Esophagus squamous epithelium (tissue), 5 donors: ENCODE measurements around the gene FRMD4A. TPM values are rescaled to one million over a fixed set of nuclear protein-coding genes. Genes with fewer than 3 reads are reported as not detected.

Source experiments
- DNase-seq: peaks from one replicate; lab custom pipeline; 2025; lab: John Stamatoyannopoulos, UW
- H3K27ac ChIP-seq, 4 donors: fragments of 200-600 bp; sonication (generic); one replicate each; pipeline ENCODE4 v1.5.1; 2016 to 2019; ENCODE audit warnings: mild to moderate bottlenecking in 1 of 4
- H3K27me3 ChIP-seq, 4 donors: fragments of 200-600 bp; sonication (generic); 1 replicate in 3 of 4; 2 replicates in 1 of 4; pipeline versions ENCODE4 v1.5.1 to v1.6.0; 2017 to 2021; ENCODE audit warnings: antibody characterized with exemption in 1 of 4
- H3K36me3 ChIP-seq, 3 donors: fragments of 200-600 bp; sonication (generic); one replicate each; pipeline ENCODE4 v1.5.1; 2016 to 2019
- H3K4me1 ChIP-seq, 3 donors: fragments of 200-600 bp; sonication (generic); one replicate each; pipeline ENCODE4 v1.5.1; 2017 to 2019
- H3K4me3 ChIP-seq, 4 donors: fragments of 200-600 bp; sonication (generic); 1 replicate in 3 of 4; 2 replicates in 1 of 4; pipeline ENCODE4 v1.5.1; 2016 to 2019; ENCODE audit warnings: mild to moderate bottlenecking in 2 of 4, moderate library complexity in 1 of 4
- H3K9me3 ChIP-seq, 3 donors: fragments of 200-600 bp; sonication (generic); one replicate each; pipeline ENCODE4 v1.5.1; 2016 to 2019
- POLR2A ChIP-seq, 4 donors: fragments of 450-650 bp; IDR thresholded peaks; one replicate each; pipeline ENCODE4 v1.6.1; 2017; ENCODE audit warnings: antibody characterized with exemption in 4 of 4, mild to moderate bottlenecking in 4 of 4, moderate library complexity in 3 of 4
- WGBS, 2 donors: methylation state at CpG; one replicate each; pipeline ENCODE4 v1.1.5; 2018; 5-methylcytosine and 5-hydroxymethylcytosine counted together
- intact Hi-C: fragments of 100-400 bp; cut with DNase I; formaldehyde crosslinking; loops from one replicate; pipeline ENCODE4 v1.15.0; 2022
- total RNA-seq, 4 donors: library from RNA; depleted of rRNA; stranded (reverse); fragments of >200 nt; gene quantifications; one replicate each; pipeline ENCODE4 v1.1.0, GENCODE V29; 2016
- TF ChIP-seq, protein P1 (sequence below), 6 experiments: fragments of 450-650 bp in 4 of 6; fragments of 200-600 bp in 2 of 6; sonication (generic) in 2 of 6; IDR thresholded peaks; one replicate each; pipeline ENCODE4 v1.5.1; 2016 to 2019; ENCODE audit warnings: antibody characterized with exemption in 6 of 6, mild to moderate bottlenecking in 4 of 6, moderate library complexity in 4 of 6
- donor health status: DM: yes; HTN: yes; CAD: no.

FRMD4A gene
- total RNA-seq, 4 donors from 2014 or later = 7.3 to 15.3 (median 8.6) TPM

DNA sequence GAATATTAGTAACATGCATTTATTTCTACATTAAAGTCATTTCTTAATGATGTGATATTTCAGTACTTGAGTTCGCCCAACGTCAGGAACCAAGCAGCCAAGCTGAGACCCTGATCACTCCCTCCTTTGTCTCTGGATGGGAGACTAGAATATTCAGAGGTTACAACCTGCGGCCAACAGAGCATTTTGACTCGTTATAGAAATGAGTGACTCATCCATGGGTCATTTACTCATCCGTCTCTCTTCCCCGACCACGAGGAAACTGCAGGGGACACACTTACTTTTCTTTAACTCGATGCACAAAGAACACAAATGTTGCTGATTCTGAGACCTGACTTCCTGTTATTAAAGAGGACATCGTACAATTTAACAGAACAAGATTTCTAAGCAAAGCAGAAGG is 343.3 kb downstream of the FRMD4A start:
- DNase-seq = no peak
- Histone ChIP-seq H3K4me3 (no peak overlapping the region), H3K27me3 (no peaks in the 10 kb centered on the region), H3K36me3 (no peaks in the 10 kb centered on the region), H3K4me1 (peaks cover 0 to 39% (median 13%) of the 10 kb centered on the region in 3 donors), H3K9me3 (no peaks in the 10 kb centered on the region), H3K27ac (peak overlapping the region in 2 of 4 donors; percentile 10 to 42)
- WGBS, 2 donors = 41 to 45% methylated on average over 7 to 9 of the region's 9 CpGs
- TF ChIP-seq POLR2A (IDR thresholded peaks at IDR 0.05) = no peak
- TF ChIP-seq, protein P1, sequence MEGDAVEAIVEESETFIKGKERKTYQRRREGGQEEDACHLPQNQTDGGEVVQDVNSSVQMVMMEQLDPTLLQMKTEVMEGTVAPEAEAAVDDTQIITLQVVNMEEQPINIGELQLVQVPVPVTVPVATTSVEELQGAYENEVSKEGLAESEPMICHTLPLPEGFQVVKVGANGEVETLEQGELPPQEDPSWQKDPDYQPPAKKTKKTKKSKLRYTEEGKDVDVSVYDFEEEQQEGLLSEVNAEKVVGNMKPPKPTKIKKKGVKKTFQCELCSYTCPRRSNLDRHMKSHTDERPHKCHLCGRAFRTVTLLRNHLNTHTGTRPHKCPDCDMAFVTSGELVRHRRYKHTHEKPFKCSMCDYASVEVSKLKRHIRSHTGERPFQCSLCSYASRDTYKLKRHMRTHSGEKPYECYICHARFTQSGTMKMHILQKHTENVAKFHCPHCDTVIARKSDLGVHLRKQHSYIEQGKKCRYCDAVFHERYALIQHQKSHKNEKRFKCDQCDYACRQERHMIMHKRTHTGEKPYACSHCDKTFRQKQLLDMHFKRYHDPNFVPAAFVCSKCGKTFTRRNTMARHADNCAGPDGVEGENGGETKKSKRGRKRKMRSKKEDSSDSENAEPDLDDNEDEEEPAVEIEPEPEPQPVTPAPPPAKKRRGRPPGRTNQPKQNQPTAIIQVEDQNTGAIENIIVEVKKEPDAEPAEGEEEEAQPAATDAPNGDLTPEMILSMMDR (IDR thresholded peaks at IDR 0.05) = no peak
- intact Hi-C loops = no loop called here

DNA sequence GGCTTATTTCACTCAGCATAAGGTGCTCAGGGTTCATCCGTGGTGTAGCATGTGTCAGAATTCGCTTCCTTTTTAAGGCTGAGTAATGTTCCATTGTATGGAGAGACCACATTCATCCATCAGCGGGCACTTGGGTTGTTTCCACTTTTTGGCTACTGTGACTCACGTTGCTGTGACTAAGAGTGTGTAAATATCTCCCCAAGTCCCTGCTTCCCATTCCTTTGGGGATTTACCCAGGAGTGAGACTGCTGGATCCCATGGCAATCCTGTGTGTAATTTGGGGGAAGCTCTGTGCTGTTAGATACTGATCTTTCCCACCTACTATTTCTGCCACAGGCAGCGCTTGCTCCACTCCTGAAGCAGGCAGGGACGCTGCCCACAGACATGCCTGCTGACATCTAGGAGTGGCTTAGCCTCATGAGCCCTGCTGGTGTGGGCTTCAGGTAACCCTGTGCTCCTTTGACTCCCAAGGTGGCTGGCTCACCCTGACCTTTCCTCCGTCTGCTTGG is 346.0 kb downstream of the FRMD4A start:
- H3K4me3 ChIP-seq = no peak overlapping the region
- 39 to 44% methylated on average over 6 of the region's 7 CpGs for WGBS, 2 donors
- peaks cover 0 to 16% (median 0%) of the 10 kb centered on the region in 3 donors for H3K4me1 ChIP-seq
- DNase-seq = no peak
- no peaks in the 10 kb centered on the region for H3K36me3 ChIP-seq
- no peaks in the 10 kb centered on the region for H3K27me3 ChIP-seq
- H3K9me3 ChIP-seq = no peaks in the 10 kb centered on the region
- H3K27ac ChIP-seq = peak overlapping the region in 1 of 4 donors; percentile 29
- intact Hi-C loops = no loop called here
- TF ChIP-seq POLR2A (IDR thresholded peaks at IDR 0.05) = no peak
- TF ChIP-seq, protein P1 (IDR thresholded peaks at IDR 0.05) = no peak

DNA sequence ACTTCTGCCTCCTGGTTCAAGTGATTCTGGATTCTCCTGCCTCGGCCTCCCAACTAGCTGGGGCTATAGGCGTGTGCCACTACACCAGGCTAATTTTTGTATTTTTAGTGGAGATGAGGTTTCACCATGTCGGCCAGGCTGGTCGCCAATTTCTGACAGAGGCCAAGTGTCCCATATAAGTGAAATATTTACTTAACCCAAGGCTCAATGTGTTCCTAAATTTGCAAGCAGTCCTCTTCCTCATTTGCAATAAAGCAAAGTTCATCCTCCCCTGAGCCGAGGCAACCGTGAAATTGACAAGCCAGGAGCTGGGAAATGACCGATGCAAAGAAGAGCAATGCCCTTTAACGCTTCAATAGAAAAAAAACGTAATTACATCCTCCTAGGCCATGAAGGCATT is 347.7 kb downstream of the FRMD4A start:
- Histone ChIP-seq H3K27me3 (no peaks in the 10 kb centered on the region), H3K36me3 (no peaks in the 10 kb centered on the region), H3K9me3 (no peaks in the 10 kb centered on the region), H3K4me1 (peaks cover 0 to 11% (median under 1%) of the 10 kb centered on the region in 3 donors), H3K4me3 (no peak overlapping the region), H3K27ac (no peak overlapping the region)
- DNase-seq = no peak
- TF ChIP-seq, protein P1 (IDR thresholded peaks at IDR 0.05) = no peak
- TF ChIP-seq POLR2A (IDR thresholded peaks at IDR 0.05) = no peak
- 80 to 81% methylated on average over 8 to 9 of the region's 9 CpGs for WGBS, 2 donors
- intact Hi-C loops = no loop called here

DNA sequence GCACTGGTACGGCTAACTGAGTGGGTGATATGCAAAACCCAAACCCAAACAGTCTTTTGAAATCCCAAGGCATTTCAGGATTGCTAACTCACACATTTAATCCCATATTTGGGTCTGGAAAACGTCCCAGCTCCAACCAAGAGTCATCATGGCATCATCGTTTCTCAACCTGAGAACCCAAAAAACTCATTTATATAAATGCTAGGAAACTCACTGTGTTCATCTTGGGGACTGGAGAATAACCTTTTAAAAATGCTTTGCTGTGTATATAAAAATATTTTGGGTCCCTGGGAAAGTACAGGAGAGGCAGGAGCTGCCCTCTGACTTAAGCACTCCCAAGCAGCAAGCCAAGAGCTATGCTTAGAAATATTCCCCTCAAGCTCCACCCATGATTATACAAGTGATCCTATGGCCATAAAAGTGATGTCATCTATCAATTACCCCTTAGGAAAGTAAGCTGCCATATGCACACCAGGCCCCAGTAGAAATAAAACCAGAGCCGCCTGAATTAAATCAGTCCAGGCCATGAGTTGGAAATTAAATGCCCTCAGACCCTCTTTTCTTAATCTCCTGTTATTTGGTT is 352.1 kb downstream of the FRMD4A start:
- intact Hi-C loops = no loop called here
- H3K4me3 ChIP-seq = no peak overlapping the region
- TF ChIP-seq, protein P1 (IDR thresholded peaks at IDR 0.05) = no peak
- TF ChIP-seq POLR2A (IDR thresholded peaks at IDR 0.05) = no peak
- DNase-seq = no peak
- H3K36me3 ChIP-seq = no peaks in the 10 kb centered on the region
- peak overlapping the region in 2 of 4 donors; percentile 59 to 64 for H3K27ac ChIP-seq
- 34 to 38% methylated on average over 4 of the region's 4 CpGs for WGBS, 2 donors
- H3K4me1 ChIP-seq = peaks cover 0 to 8% (median 2%) of the 10 kb centered on the region in 3 donors
- H3K9me3 ChIP-seq = no peaks in the 10 kb centered on the region
- peaks cover 0 to 13% (median 0%) of the 10 kb centered on the region in 4 donors for H3K27me3 ChIP-seq

DNA sequence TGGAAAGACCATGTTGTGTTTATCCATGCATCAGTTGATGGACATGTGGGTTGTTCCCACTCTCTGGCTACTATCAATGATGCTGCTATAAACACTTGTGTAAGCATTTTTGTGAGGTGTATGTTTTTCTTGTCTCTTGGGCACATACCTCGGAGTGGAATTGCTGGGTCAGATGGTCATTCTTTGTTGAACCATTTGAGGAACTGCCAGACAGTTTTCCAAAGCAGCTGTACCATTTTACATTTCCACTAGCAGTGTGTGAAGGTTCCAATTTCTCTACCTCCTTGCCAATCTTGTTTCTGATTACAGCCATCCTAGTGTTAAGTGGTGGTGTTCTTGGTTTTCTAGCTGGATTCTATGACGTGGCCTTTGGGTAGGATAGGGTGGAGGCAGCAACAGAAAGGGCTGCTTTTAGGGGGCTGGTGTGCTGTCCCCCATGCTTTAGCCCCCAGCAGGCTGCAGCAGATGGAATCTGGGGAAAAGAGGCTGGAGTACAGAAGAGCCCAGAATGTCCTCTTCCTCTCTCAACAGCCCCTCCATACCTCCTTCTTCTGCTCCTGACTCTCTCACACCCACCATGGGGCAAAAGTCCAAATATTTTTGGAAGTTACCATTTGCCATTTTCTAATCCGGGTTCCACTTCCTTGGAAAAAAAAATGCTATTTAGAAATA is 352.7 kb downstream of the FRMD4A start:
- WGBS, 2 donors = 53 to 57% methylated on average over 2 to 3 of the region's 3 CpGs
- Histone ChIP-seq H3K27ac (peak overlapping the region in 3 of 4 donors; percentile 12 to 64 (median 55)), H3K4me1 (peaks cover 0 to 10% (median 2%) of the 10 kb centered on the region in 3 donors), H3K36me3 (no peaks in the 10 kb centered on the region), H3K9me3 (no peaks in the 10 kb centered on the region), H3K4me3 (no peak overlapping the region), H3K27me3 (peaks cover 0 to 13% (median 0%) of the 10 kb centered on the region in 4 donors)
- intact Hi-C loops = no loop called here
- DNase-seq = no peak
- TF ChIP-seq, protein P1 (IDR thresholded peaks at IDR 0.05) = no peak
- TF ChIP-seq POLR2A (IDR thresholded peaks at IDR 0.05) = no peak
